ENCODE data around the gene IPPK.
A peak's percentile ranks its signal among the peaks of the same experiment; 100 is the strongest.

The IPPK gene

DNA sequence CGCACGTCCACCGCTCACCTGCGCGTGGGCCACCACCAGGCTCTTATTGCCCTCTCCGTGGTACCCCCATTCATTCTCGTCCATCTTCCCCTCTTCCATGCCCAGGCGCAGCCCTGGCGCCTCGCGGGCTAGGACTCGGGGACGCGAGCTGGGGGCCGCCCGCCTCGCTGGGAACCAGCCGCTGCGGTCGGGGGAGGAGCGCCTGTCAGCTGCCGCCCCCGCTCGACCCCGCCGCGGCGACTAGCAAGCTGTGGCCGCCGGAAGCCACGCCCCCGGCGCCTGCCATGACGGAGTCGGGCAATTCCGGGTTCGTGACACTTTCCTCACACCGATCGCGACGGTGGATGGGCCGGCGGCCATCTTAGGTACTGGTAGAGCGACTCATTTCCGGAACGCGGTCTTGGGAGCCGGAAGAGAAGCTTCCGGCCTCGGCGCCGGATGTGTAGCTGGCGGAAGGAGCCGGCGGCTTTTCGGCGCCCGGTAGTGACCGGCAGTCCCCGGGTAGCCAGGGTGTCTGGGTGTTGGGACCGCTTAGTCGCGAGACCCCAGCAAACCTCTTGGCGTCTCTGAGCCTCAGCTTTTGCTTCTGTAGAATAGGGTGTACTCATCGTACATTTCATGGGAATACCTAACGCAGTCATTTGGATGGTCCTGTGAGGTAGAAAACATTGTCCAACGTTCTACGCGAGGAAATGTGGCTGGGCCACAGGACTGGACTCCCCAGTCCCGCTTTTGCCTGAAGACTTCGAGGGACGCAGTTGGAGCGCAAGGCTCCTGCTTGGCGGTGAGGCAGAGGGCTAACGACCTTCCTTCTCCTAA is at the start of gene IPPK:
Gene IPPK (minus strand): TSS at position 242 of the 819 bp plus-strand sequence. CDS start 143 bp downstream, at position 99.
- H3K9me3 ChIP-seq (ENCODE audit: control insufficient read depth in 1 of 2, low read length in 2 of 2) = no peaks in the 10 kb centered on the region
- H3K4me1 ChIP-seq (ENCODE audit: control insufficient read depth in 1 of 2, insufficient read depth in 2 of 2, low read length in 2 of 2) = peaks cover 10 to 36% of the 10 kb centered on the region in 2 donors
- H3K27ac ChIP-seq (ENCODE audit: low read length) = peak within 1 kb of the TSS; percentile 98
- no peaks in the 10 kb centered on the region for H3K27me3 ChIP-seq (ENCODE audit: low read depth, low read length)
- H3K36me3 ChIP-seq (ENCODE audit: control insufficient read depth in 1 of 2, insufficient read depth in 2 of 2, low read length in 2 of 2) = peaks cover 6 to 18% of the 10 kb centered on the region in 2 donors
- peak within 1 kb of the TSS; percentile 86 to 94 for H3K4me3 ChIP-seq (ENCODE audit: low read depth in 1 of 2, low read length in 2 of 2)

DNA sequence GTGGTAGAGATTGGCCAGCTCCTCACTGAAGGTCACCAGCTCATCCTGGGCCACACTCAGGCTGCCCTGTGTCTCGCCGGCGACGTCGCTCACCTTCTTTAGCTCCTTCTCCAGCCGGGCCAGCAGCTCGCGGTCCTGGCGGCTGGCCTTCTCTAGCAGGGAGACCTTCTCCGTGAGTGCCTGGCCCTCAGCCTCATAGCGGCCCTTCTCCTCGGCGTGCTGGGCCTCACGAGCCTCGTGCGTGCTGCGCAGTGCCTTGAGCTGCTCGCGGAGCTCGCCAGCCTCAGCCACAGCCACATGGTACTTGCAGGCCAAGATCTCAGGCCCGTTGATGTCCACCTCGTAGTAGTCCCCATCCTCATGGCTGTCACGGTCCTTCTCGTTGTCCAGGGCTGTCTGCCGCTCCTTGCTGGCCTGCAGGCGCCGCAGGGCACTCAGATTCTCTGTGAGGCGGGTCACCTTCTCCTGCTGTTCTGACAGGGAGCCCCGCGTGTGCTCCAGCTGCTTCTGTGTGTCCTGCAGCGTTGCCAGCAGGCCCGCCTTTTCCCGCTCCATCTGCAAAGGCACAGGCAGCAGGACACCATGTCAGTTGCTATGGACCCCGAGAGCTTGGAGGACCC is 49.2 kb upstream of the IPPK start:
- H3K36me3 ChIP-seq (ENCODE audit: control insufficient read depth in 1 of 2, insufficient read depth in 2 of 2, low read length in 2 of 2) = peaks cover 58 to 79% of the 10 kb centered on the region in 2 donors

DNA sequence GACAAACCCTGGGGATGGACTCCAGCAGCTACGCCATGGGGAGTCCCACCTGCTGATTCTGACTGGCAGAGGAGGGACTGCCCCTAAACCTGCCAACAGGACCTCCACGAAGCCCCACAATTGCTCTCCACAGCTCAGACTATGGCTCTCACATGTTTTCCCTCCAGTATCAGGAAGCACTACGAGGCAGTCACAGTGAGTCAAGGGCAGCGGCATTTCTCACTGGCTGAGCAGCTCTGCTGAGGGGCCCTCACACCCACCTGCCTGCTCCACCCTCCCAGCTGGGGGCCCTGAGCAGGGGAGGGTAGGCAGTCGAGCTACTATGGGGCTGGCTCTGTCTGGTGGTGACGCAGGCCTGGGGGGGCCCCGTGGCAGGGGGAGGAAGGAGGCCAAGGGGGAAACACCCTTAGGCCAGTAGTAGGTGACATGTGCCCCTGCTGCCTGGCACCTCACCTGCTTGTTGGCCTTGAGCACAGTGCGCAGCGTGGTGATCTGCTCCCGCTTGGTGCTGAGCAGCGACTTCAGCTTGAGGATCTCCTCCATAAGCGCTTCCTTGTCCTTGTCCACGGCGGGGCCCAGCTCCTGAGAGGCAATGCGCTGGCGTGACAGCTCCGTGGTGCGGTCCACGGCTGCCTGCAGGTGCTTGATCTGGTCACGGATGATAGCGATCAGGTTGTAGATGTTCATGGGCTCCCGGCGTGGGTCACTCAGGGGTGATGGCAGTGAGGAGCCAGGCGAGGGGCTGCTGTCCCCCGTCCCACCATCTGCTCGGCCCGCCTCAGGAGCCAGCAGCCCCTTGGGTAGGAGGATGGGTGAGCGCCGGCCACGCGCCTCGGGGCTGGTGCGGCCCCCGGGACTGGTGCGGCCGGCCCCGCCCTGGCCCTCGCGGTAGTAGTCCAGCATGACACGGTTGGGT is 48.4 kb upstream of the IPPK start:
- Histone ChIP-seq H3K9me3 (ENCODE audit: control insufficient read depth in 1 of 2, low read length in 2 of 2) (no peaks in the 10 kb centered on the region), H3K27ac (ENCODE audit: low read length) (no peak overlapping the region), H3K36me3 (ENCODE audit: control insufficient read depth in 1 of 2, insufficient read depth in 2 of 2, low read length in 2 of 2) (peaks cover 65 to 87% of the 10 kb centered on the region in 2 donors), H3K4me3 (ENCODE audit: low read depth in 1 of 2, low read length in 2 of 2) (no peak overlapping the region), H3K4me1 (ENCODE audit: control insufficient read depth in 1 of 2, insufficient read depth in 2 of 2, low read length in 2 of 2) (peaks cover 0 to 1% of the 10 kb centered on the region in 2 donors), H3K27me3 (ENCODE audit: low read depth, low read length) (no peaks in the 10 kb centered on the region)

More for the DNA sequence above, 49.2 kb upstream of the IPPK start:
- peaks cover 0 to 4% of the 10 kb centered on the region in 2 donors for H3K4me1 ChIP-seq (ENCODE audit: control insufficient read depth in 1 of 2, insufficient read depth in 2 of 2, low read length in 2 of 2)
- no peak overlapping the region for H3K4me3 ChIP-seq (ENCODE audit: low read depth in 1 of 2, low read length in 2 of 2)
- H3K27ac ChIP-seq (ENCODE audit: low read length) = no peak overlapping the region
- H3K27me3 ChIP-seq (ENCODE audit: low read depth, low read length) = no peaks in the 10 kb centered on the region
- H3K9me3 ChIP-seq (ENCODE audit: control insufficient read depth in 1 of 2, low read length in 2 of 2) = no peaks in the 10 kb centered on the region

- no peaks in the 10 kb centered on the region for H3K9me3 ChIP-seq (ENCODE audit: control insufficient read depth in 1 of 2, low read length in 2 of 2)
- H3K27ac ChIP-seq (ENCODE audit: low read length) = no peak overlapping the region
- H3K4me3 ChIP-seq (ENCODE audit: low read depth in 1 of 2, low read length in 2 of 2) = no peak overlapping the region
- no peaks in the 10 kb centered on the region for H3K4me1 ChIP-seq (ENCODE audit: control insufficient read depth in 1 of 2, insufficient read depth in 2 of 2, low read length in 2 of 2)
- no peaks in the 10 kb centered on the region for H3K27me3 ChIP-seq (ENCODE audit: low read depth, low read length)
- H3K36me3 ChIP-seq (ENCODE audit: control insufficient read depth in 1 of 2, insufficient read depth in 2 of 2, low read length in 2 of 2) = peaks cover 65 to 94% of the 10 kb centered on the region in 2 donors
These were observed 47.5 kb upstream of the IPPK start for GRCh38 chr9:92717201-92718085.

- Histone ChIP-seq H3K27ac (ENCODE audit: low read length) (no peak overlapping the region), H3K4me3 (ENCODE audit: low read depth in 1 of 2, low read length in 2 of 2) (no peak overlapping the region), H3K27me3 (ENCODE audit: low read depth, low read length) (no peaks in the 10 kb centered on the region), H3K9me3 (ENCODE audit: control insufficient read depth in 1 of 2, low read length in 2 of 2) (no peaks in the 10 kb centered on the region), H3K4me1 (ENCODE audit: control insufficient read depth in 1 of 2, insufficient read depth in 2 of 2, low read length in 2 of 2) (no peaks in the 10 kb centered on the region), H3K36me3 (ENCODE audit: control insufficient read depth in 1 of 2, insufficient read depth in 2 of 2, low read length in 2 of 2) (peaks cover 57 to 91% of the 10 kb centered on the region in 2 donors)
These were observed 46.6 kb upstream of the IPPK start for GRCh38 chr9:92716557-92716956.

- Histone ChIP-seq H3K27ac (ENCODE audit: low read length) (no peak overlapping the region), H3K9me3 (ENCODE audit: control insufficient read depth in 1 of 2, low read length in 2 of 2) (no peaks in the 10 kb centered on the region), H3K27me3 (ENCODE audit: low read depth, low read length) (no peaks in the 10 kb centered on the region), H3K4me1 (ENCODE audit: control insufficient read depth in 1 of 2, insufficient read depth in 2 of 2, low read length in 2 of 2) (no peaks in the 10 kb centered on the region), H3K4me3 (ENCODE audit: low read depth in 1 of 2, low read length in 2 of 2) (no peak overlapping the region), H3K36me3 (ENCODE audit: control insufficient read depth in 1 of 2, insufficient read depth in 2 of 2, low read length in 2 of 2) (peaks cover 62 to 91% of the 10 kb centered on the region in 2 donors)
These were observed 45.7 kb upstream of the IPPK start for GRCh38 chr9:92715488-92716231.

GRCh38 chr9:92714787-92715487 is 45.0 kb upstream of the IPPK start:
- Histone ChIP-seq H3K4me1 (ENCODE audit: control insufficient read depth in 1 of 2, insufficient read depth in 2 of 2, low read length in 2 of 2) (no peaks in the 10 kb centered on the region), H3K27ac (ENCODE audit: low read length) (no peak overlapping the region), H3K27me3 (ENCODE audit: low read depth, low read length) (no peaks in the 10 kb centered on the region), H3K9me3 (ENCODE audit: control insufficient read depth in 1 of 2, low read length in 2 of 2) (no peaks in the 10 kb centered on the region), H3K4me3 (ENCODE audit: low read depth in 1 of 2, low read length in 2 of 2) (no peak overlapping the region), H3K36me3 (ENCODE audit: control insufficient read depth in 1 of 2, insufficient read depth in 2 of 2, low read length in 2 of 2) (peaks cover 57 to 89% of the 10 kb centered on the region in 2 donors)

GRCh38 chr9:92714016-92714415 is 44.1 kb upstream of the IPPK start:
- peaks cover 49 to 79% of the 10 kb centered on the region in 2 donors for H3K36me3 ChIP-seq (ENCODE audit: control insufficient read depth in 1 of 2, insufficient read depth in 2 of 2, low read length in 2 of 2)
- no peaks in the 10 kb centered on the region for H3K4me1 ChIP-seq (ENCODE audit: control insufficient read depth in 1 of 2, insufficient read depth in 2 of 2, low read length in 2 of 2)
- no peak overlapping the region for H3K4me3 ChIP-seq (ENCODE audit: low read depth in 1 of 2, low read length in 2 of 2)
- no peaks in the 10 kb centered on the region for H3K9me3 ChIP-seq (ENCODE audit: control insufficient read depth in 1 of 2, low read length in 2 of 2)
- no peak overlapping the region for H3K27ac ChIP-seq (ENCODE audit: low read length)
- H3K27me3 ChIP-seq (ENCODE audit: low read depth, low read length) = no peaks in the 10 kb centered on the region

DNA sequence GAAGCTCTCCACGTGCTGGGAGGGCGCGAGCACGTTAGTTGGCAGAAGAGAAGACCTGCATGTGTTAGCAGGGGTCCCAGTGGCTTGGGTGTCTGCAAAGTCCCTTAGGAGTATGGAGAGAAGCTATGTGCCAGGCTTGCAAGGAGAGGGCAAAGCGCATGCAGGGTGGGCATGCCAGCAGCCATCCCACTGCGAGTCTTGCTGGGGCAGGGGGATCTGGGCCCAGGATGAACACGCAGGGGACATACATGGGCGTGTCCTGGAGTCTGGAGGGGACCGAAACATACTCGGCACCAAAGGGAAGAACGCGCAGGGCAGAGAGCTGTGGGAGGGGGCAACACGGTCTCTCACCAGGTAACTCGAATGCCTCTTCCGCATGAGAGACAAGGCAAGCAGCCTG is 43.6 kb upstream of the IPPK start:
- peaks cover 49 to 74% of the 10 kb centered on the region in 2 donors for H3K36me3 ChIP-seq (ENCODE audit: control insufficient read depth in 1 of 2, insufficient read depth in 2 of 2, low read length in 2 of 2)
- H3K4me3 ChIP-seq (ENCODE audit: low read depth in 1 of 2, low read length in 2 of 2) = no peak overlapping the region
- no peak overlapping the region for H3K27ac ChIP-seq (ENCODE audit: low read length)
- no peaks in the 10 kb centered on the region for H3K27me3 ChIP-seq (ENCODE audit: low read depth, low read length)
- no peaks in the 10 kb centered on the region for H3K4me1 ChIP-seq (ENCODE audit: control insufficient read depth in 1 of 2, insufficient read depth in 2 of 2, low read length in 2 of 2)
- H3K9me3 ChIP-seq (ENCODE audit: control insufficient read depth in 1 of 2, low read length in 2 of 2) = no peaks in the 10 kb centered on the region

Data from muscle layer of duodenum (tissue), 2 donors.